ENCODE data around the gene LTO1. TPM values are rescaled to one million over a fixed set of nuclear protein-coding genes. Genes with fewer than 3 reads are reported as not detected.

The LTO1 gene
- total RNA-seq, 3 donors from 2014 or later (not counting 1 experiment from before 2014, with no cell fraction given), result 23.2 to 33.5 (median 25.3) TPM

DNA sequence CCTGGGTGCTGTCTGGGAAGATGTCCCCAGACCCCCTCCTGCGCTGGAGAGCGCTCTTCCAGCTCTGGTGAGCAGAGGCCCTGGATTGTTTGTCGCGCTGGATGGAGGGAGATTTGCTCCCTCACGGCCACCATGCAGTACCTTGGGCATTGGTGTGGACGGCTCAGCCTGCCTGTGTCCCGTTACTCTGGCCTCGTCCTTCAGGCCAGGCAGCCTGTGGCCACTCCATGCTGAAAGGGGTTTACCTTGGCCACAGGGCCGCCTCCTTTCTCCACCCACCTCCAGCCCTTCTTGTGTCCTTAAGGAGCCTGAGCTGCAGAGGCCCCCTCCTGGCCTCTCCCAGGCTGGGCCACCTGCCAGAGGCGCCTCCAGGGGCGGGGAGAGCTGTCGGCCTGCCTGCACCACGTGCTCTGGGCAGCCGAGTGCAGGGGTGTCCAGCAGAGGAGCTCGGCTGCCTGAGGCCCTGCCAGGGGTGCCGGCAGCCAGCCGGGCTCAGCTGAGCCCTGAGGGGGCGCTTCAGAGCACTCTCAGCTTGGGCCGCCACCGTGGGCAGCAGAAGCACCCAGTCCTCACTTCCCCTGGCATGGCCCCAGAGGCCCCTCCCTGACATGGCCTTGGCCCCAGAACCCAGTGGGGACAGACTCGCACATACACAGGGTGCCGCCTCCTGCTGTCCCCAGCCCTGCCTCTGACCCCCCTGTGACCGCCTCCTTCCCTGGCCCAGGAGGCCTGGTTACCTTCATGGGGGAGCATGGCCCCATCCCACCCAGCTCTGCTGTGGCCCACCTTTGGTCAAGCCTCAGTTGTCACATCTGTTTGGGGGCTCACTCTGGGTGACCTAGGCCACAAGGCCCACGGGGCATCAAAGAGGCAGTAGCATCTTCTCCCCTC is 30.8 kb downstream of the LTO1 start:
- TF ChIP-seq, protein P1, sequence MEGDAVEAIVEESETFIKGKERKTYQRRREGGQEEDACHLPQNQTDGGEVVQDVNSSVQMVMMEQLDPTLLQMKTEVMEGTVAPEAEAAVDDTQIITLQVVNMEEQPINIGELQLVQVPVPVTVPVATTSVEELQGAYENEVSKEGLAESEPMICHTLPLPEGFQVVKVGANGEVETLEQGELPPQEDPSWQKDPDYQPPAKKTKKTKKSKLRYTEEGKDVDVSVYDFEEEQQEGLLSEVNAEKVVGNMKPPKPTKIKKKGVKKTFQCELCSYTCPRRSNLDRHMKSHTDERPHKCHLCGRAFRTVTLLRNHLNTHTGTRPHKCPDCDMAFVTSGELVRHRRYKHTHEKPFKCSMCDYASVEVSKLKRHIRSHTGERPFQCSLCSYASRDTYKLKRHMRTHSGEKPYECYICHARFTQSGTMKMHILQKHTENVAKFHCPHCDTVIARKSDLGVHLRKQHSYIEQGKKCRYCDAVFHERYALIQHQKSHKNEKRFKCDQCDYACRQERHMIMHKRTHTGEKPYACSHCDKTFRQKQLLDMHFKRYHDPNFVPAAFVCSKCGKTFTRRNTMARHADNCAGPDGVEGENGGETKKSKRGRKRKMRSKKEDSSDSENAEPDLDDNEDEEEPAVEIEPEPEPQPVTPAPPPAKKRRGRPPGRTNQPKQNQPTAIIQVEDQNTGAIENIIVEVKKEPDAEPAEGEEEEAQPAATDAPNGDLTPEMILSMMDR (IDR thresholded peaks at IDR 0.05), result no peak
- H3K27me3 Mint-ChIP-seq (ENCODE audit: low read depth in 2 of 2), result peaks cover 11 to 21% of the 10 kb centered on the region in 2 donors
- H3K4me3 ChIP-seq (ENCODE audit: low read length), result no peak overlapping the region
- ATAC-seq, result no peak
- 72% methylated on average over 24 of the region's 24 CpGs for WGBS (ENCODE audit: insufficient coverage)
- no peaks in the 10 kb centered on the region for H3K9me3 ChIP-seq (ENCODE audit: control insufficient read depth, insufficient read depth, low read length)
- H3K4me1 Mint-ChIP-seq, result peaks cover 9 to 16% of the 10 kb centered on the region in 2 donors
- H3K4me3 Mint-ChIP-seq, result peak overlapping the region; percentile 80
- no peaks in the 10 kb centered on the region for H3K9me3 Mint-ChIP-seq
- H3K27ac ChIP-seq (ENCODE audit: low read length), result no peak overlapping the region
- peaks cover 31% of the 10 kb centered on the region for H3K4me1 ChIP-seq (ENCODE audit: control insufficient read depth, insufficient read depth, low read length)
- H3K27me3 ChIP-seq (ENCODE audit: control insufficient read depth, insufficient read depth, low read length), result peaks cover 21% of the 10 kb centered on the region
- no peak overlapping the region for H3K27ac Mint-ChIP-seq
- intact Hi-C loops (cut with micrococcal nuclease), result no loop called here
- no peaks in the 10 kb centered on the region for H3K36me3 Mint-ChIP-seq
- no peak for DNase-seq
- no peaks in the 10 kb centered on the region for H3K36me3 ChIP-seq (ENCODE audit: control insufficient read depth, insufficient read depth, low read length)

DNA sequence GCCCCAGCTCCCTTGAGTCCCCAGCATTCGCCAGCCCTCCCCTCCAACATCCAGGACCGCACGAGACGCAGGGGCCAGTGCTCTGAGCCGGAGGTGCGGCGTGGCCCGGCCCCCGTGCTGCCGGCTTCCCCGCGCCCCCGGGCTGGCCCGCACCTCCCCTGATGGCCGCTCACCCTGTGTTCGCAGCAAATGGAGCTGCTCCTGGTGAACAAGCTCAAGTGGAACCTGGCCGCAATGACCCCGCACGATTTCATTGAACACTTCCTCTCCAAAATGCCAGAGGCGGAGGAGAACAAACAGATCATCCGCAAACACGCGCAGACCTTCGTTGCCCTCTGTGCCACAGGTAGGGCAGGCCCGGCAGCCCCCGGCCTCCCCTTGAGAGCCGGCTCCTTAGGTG is 31.5 kb downstream of the LTO1 start:
- H3K27me3 Mint-ChIP-seq (ENCODE audit: low read depth in 2 of 2), result peaks cover 13 to 21% of the 10 kb centered on the region in 2 donors
- H3K36me3 ChIP-seq (ENCODE audit: control insufficient read depth, insufficient read depth, low read length), result no peaks in the 10 kb centered on the region
- no peaks in the 10 kb centered on the region for H3K9me3 ChIP-seq (ENCODE audit: control insufficient read depth, insufficient read depth, low read length)
- H3K4me1 Mint-ChIP-seq, result peaks cover 9 to 16% of the 10 kb centered on the region in 2 donors
- DNase-seq (no peak), ATAC-seq (no peak)
- H3K27ac ChIP-seq (ENCODE audit: low read length), result no peak overlapping the region
- WGBS (ENCODE audit: insufficient coverage), result 81% methylated on average over 27 of the region's 27 CpGs
- peak overlapping the region; percentile 80 for H3K4me3 Mint-ChIP-seq
- H3K9me3 Mint-ChIP-seq, result no peaks in the 10 kb centered on the region
- no peaks in the 10 kb centered on the region for H3K36me3 Mint-ChIP-seq
- peaks cover 26% of the 10 kb centered on the region for H3K27me3 ChIP-seq (ENCODE audit: control insufficient read depth, insufficient read depth, low read length)
- TF ChIP-seq, protein P1 (IDR thresholded peaks at IDR 0.05), result peak; percentile 28
- intact Hi-C loops (cut with micrococcal nuclease), result loop anchor here (1.0 to 2.0 kb wide), 3 partner anchors 31 to 351 kb away; partner anchors contain the start of gene LTO1
- H3K4me1 ChIP-seq (ENCODE audit: control insufficient read depth, insufficient read depth, low read length), result peaks cover 38% of the 10 kb centered on the region
- H3K27ac Mint-ChIP-seq, result peak overlapping the region in 1 of 2 donors; percentile 42
- H3K4me3 ChIP-seq (ENCODE audit: low read length), result no peak overlapping the region

DNA sequence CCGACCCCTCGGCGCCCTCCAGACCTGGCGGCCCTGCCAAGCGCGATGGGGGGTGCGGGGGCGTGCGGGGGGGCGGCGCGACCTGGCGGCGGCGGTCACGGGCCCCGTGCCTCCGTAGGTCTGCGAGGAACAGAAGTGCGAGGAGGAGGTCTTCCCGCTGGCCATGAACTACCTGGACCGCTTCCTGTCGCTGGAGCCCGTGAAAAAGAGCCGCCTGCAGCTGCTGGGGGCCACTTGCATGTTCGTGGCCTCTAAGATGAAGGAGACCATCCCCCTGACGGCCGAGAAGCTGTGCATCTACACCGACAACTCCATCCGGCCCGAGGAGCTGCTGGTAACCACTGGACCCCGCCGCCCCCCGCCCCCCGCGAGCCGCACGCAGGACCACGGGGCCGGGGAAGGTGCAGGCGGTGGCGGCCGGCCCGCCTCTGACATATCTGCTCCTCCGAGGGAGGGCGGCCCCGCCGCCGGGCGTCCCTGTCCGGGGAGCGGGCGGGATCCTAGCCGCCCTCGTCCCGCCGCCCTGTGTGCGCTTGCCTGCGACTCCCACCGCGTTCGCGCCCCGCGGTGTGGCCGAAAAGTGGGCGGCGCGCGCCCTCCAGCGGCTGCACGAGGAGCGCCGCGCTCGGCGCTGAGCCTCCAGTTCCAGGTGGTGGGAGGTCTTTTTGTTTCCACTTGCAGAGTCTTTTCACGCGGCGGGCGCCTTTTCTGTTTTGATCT is 32.1 kb downstream of the LTO1 start:
- H3K36me3 Mint-ChIP-seq, result no peaks in the 10 kb centered on the region
- H3K4me1 ChIP-seq (ENCODE audit: control insufficient read depth, insufficient read depth, low read length), result peaks cover 40% of the 10 kb centered on the region
- H3K27ac Mint-ChIP-seq, result peak overlapping the region in 1 of 2 donors; percentile 42
- WGBS (ENCODE audit: insufficient coverage), result under 1% methylated on average over 81 of the region's 81 CpGs
- DNase-seq (peak; percentile 82 to 89), ATAC-seq (peak; percentile 79 to 88 (median 87))
- peaks cover 9 to 21% of the 10 kb centered on the region in 2 donors for H3K4me1 Mint-ChIP-seq
- H3K27me3 ChIP-seq (ENCODE audit: control insufficient read depth, insufficient read depth, low read length), result peaks cover 31% of the 10 kb centered on the region
- peak overlapping the region; percentile 80 for H3K4me3 Mint-ChIP-seq
- intact Hi-C loops (cut with micrococcal nuclease), result loop anchor here (1.0 to 2.0 kb wide), 3 partner anchors 32 to 351 kb away; partner anchors contain the start of gene LTO1
- H3K9me3 ChIP-seq (ENCODE audit: control insufficient read depth, insufficient read depth, low read length), result no peaks in the 10 kb centered on the region
- peak overlapping the region; percentile 71 for H3K4me3 ChIP-seq (ENCODE audit: low read length)
- no peaks in the 10 kb centered on the region for H3K36me3 ChIP-seq (ENCODE audit: control insufficient read depth, insufficient read depth, low read length)
- H3K27ac ChIP-seq (ENCODE audit: low read length), result no peak overlapping the region
- H3K27me3 Mint-ChIP-seq (ENCODE audit: low read depth in 2 of 2), result peaks cover 19 to 26% of the 10 kb centered on the region in 2 donors
- TF ChIP-seq, protein P1 (IDR thresholded peaks at IDR 0.05), result peak; percentile 96
- no peaks in the 10 kb centered on the region for H3K9me3 Mint-ChIP-seq

Data from natural killer cell (primary cell).